ENCODE results near the gene TMOD4. TPM values are rescaled to one million over a fixed set of nuclear protein-coding genes. Genes with fewer than 3 reads are reported as not detected.
A peak's percentile ranks its signal among the peaks of the same experiment; 100 is the strongest.

TMOD4 gene
- total and polyA plus RNA-seq, 2 of the 13 experiments (the other 11 are each of a cell fraction or from before 2014, with no cell fraction given): 0.66 TPM; not detected in 1

DNA sequence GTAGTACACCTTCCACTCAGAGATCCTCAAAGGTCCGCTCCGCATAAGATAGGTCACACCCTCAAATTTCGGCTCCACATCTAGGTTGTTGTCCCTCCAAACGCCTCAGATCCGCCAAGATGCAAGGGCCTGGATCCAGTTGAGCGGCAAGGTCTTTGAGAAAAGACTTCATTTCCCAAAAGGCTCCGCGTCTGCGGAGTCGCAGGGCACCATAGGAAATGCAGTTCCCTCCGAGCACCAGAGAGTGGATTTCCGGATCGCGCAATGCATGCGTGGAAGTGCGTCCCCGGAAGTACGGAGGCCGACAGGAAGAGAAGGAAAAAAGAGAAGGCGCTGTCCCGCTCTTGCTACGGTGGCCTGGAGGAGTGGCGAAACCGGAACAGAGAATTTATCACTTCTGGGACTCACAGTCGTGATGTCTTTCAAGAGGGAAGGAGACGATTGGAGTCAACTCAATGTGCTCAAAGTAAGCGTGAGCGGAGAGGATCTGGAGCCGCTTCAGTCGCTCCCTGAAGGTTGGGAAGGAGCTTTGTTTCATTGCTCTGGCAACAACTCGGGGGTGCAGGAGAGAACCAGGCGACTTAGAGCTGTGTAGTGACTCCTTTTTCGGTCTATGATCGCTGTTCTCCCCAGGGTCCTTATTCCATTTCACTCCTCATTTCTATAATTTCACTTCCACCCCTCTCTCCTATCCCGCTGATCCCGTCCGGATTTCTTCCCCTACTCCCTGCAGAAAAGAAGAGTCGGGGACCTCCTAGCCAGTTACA, 9.9 kb downstream of the TMOD4 start, which contains the start of the genes LYSMD1 and SCNM1 (continued):
- TF ChIP-seq, protein P1, sequence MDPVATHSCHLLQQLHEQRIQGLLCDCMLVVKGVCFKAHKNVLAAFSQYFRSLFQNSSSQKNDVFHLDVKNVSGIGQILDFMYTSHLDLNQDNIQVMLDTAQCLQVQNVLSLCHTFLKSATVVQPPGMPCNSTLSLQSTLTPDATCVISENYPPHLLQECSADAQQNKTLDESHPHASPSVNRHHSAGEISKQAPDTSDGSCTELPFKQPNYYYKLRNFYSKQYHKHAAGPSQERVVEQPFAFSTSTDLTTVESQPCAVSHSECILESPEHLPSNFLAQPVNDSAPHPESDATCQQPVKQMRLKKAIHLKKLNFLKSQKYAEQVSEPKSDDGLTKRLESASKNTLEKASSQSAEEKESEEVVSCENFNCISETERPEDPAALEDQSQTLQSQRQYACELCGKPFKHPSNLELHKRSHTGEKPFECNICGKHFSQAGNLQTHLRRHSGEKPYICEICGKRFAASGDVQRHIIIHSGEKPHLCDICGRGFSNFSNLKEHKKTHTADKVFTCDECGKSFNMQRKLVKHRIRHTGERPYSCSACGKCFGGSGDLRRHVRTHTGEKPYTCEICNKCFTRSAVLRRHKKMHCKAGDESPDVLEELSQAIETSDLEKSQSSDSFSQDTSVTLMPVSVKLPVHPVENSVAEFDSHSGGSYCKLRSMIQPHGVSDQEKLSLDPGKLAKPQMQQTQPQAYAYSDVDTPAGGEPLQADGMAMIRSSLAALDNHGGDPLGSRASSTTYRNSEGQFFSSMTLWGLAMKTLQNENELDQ (CRISPR knock-in tag; IDR thresholded peaks at IDR 0.05; ENCODE audit: borderline replicate concordance): no peak
- TF ChIP-seq, protein P2, sequence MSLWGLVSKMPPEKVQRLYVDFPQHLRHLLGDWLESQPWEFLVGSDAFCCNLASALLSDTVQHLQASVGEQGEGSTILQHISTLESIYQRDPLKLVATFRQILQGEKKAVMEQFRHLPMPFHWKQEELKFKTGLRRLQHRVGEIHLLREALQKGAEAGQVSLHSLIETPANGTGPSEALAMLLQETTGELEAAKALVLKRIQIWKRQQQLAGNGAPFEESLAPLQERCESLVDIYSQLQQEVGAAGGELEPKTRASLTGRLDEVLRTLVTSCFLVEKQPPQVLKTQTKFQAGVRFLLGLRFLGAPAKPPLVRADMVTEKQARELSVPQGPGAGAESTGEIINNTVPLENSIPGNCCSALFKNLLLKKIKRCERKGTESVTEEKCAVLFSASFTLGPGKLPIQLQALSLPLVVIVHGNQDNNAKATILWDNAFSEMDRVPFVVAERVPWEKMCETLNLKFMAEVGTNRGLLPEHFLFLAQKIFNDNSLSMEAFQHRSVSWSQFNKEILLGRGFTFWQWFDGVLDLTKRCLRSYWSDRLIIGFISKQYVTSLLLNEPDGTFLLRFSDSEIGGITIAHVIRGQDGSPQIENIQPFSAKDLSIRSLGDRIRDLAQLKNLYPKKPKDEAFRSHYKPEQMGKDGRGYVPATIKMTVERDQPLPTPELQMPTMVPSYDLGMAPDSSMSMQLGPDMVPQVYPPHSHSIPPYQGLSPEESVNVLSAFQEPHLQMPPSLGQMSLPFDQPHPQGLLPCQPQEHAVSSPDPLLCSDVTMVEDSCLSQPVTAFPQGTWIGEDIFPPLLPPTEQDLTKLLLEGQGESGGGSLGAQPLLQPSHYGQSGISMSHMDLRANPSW (CRISPR knock-in tag; IDR thresholded peaks at IDR 0.05; ENCODE audit: borderline replicate concordance): 0 out of 2 replicates have a peak, but pooled peaks have one; percentile 74
- TF ChIP-seq CCDC6 (CRISPR knock-in tag; IDR thresholded peaks at IDR 0.05): peak; percentile 56
- TF ChIP-seq, protein P3, sequence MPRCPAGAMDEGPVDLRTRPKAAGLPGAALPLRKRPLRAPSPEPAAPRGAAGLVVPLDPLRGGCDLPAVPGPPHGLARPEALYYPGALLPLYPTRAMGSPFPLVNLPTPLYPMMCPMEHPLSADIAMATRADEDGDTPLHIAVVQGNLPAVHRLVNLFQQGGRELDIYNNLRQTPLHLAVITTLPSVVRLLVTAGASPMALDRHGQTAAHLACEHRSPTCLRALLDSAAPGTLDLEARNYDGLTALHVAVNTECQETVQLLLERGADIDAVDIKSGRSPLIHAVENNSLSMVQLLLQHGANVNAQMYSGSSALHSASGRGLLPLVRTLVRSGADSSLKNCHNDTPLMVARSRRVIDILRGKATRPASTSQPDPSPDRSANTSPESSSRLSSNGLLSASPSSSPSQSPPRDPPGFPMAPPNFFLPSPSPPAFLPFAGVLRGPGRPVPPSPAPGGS (CRISPR knock-in tag; IDR thresholded peaks at IDR 0.05): peak; percentile 53
- peak; percentile 100 for TF ChIP-seq CREM (IDR thresholded peaks at IDR 0.05)
- peak; percentile 38; the same call in 1 of the 2 replicates for TF ChIP-seq CREM (CRISPR knock-in tag; IDR thresholded peaks at IDR 0.05)
- no peak for TF ChIP-seq PRDM4 (CRISPR knock-in tag; IDR thresholded peaks at IDR 0.05; ENCODE audit: borderline replicate concordance)
- no peak for TF ChIP-seq IKZF4 (CRISPR knock-in tag; IDR thresholded peaks at IDR 0.05; ENCODE audit: borderline replicate concordance, low read depth, not compliant biosample characterization)
- TF ChIP-seq RNF2 (conservative IDR thresholded peaks at IDR 0.05; ENCODE audit: low read depth): no peak
- 0 out of 2 replicates have a peak, but pooled peaks have one; percentile 66 for TF ChIP-seq ZBTB38 (CRISPR knock-in tag; IDR thresholded peaks at IDR 0.05)
- peak; percentile 86; the same call in 1 of the 2 replicates for TF ChIP-seq ZNF891 (CRISPR knock-in tag; IDR thresholded peaks at IDR 0.05)
- TF ChIP-seq, protein P4, sequence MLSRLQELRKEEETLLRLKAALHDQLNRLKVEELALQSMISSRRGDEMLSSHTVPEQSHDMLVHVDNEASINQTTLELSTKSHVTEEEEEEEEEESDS (CRISPR knock-in tag; IDR thresholded peaks at IDR 0.05; ENCODE audit: borderline replicate concordance): no peak
- TF ChIP-seq SRSF1 (optimal IDR thresholded peaks at IDR 0.05; ENCODE audit: low read depth, low read length): no peak
- peak; percentile 63 to 73 for TF ChIP-seq POLR2A (IDR thresholded peaks at IDR 0.05; ENCODE audit: insufficient read depth in 1 of 2, low read depth in 2 of 2, low read length in 2 of 2)
- no peak for TF ChIP-seq ZFAT (CRISPR knock-in tag; conservative IDR thresholded peaks at IDR 0.05)
- TF ChIP-seq ZNF75D (CRISPR knock-in tag; IDR thresholded peaks at IDR 0.05; ENCODE audit: borderline replicate concordance): no peak
- TF ChIP-seq POGZ (CRISPR knock-in tag; IDR thresholded peaks at IDR 0.05): peak; percentile 87
- TF ChIP-seq ZBTB20 (CRISPR knock-in tag; IDR thresholded peaks at IDR 0.05; ENCODE audit: borderline replicate concordance, low read depth): no peak; the same call in 1 of the 2 replicates
- 0 out of 2 replicates have a peak, but pooled peaks have one; percentile 17 for TF ChIP-seq MEF2D (CRISPR knock-in tag; IDR thresholded peaks at IDR 0.05)
- TF ChIP-seq MED1 (CRISPR knock-in tag; IDR thresholded peaks at IDR 0.05): peak; percentile 71

Measured in HepG2 (cell line).